ENCODE measurements around the gene MRPS22. TPM values are rescaled to one million over a fixed set of nuclear protein-coding genes. Genes with fewer than 3 reads are reported as not detected.
A peak's percentile ranks its signal among the peaks of the same experiment; 100 is the strongest.

The MRPS22 gene
- total and polyA plus RNA-seq, 9 of the 15 experiments (the other 6 are each of a cell fraction or from before 2014, with no cell fraction given) = 148 to 397 (median 229) TPM

- TF ChIP-seq JUND (IDR thresholded peaks at IDR 0.05; ENCODE audit: borderline replicate concordance, low read depth, low read length) = peak; percentile 100
- TF ChIP-seq JUND (tag; IDR thresholded peaks at IDR 0.05; ENCODE audit: borderline replicate concordance, low read depth, low read length) = peak; percentile 99; the same call in 2 of the 3 replicates
- TF ChIP-seq, protein P1, sequence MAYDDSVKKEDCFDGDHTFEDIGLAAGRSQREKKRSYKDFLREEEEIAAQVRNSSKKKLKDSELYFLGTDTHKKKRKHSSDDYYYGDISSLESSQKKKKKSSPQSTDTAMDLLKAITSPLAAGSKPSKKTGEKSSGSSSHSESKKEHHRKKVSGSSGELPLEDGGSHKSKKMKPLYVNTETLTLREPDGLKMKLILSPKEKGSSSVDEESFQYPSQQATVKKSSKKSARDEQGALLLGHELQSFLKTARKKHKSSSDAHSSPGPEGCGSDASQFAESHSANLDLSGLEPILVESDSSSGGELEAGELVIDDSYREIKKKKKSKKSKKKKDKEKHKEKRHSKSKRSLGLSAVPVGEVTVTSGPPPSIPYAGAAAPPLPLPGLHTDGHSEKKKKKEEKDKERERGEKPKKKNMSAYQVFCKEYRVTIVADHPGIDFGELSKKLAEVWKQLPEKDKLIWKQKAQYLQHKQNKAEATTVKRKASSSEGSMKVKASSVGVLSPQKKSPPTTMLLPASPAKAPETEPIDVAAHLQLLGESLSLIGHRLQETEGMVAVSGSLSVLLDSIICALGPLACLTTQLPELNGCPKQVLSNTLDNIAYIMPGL (CRISPR knock-in tag; IDR thresholded peaks at IDR 0.05) = no peak
- no peak for TF ChIP-seq TFAM (CRISPR knock-in tag; conservative IDR thresholded peaks at IDR 0.05)
- TF ChIP-seq, protein P2, sequence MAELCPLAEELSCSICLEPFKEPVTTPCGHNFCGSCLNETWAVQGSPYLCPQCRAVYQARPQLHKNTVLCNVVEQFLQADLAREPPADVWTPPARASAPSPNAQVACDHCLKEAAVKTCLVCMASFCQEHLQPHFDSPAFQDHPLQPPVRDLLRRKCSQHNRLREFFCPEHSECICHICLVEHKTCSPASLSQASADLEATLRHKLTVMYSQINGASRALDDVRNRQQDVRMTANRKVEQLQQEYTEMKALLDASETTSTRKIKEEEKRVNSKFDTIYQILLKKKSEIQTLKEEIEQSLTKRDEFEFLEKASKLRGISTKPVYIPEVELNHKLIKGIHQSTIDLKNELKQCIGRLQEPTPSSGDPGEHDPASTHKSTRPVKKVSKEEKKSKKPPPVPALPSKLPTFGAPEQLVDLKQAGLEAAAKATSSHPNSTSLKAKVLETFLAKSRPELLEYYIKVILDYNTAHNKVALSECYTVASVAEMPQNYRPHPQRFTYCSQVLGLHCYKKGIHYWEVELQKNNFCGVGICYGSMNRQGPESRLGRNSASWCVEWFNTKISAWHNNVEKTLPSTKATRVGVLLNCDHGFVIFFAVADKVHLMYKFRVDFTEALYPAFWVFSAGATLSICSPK (IDR thresholded peaks at IDR 0.05; ENCODE audit: borderline replicate concordance) = no peak
- peak; percentile 79; the same call in 1 of the 2 replicates for TF ChIP-seq ZNF263 (CRISPR knock-in tag; IDR thresholded peaks at IDR 0.05; ENCODE audit: borderline replicate concordance)
- TF ChIP-seq BRCA1 (IDR thresholded peaks at IDR 0.05) = no peak
- no peak for TF ChIP-seq BRCA1 (CRISPR knock-in tag; IDR thresholded peaks at IDR 0.05)
- TF ChIP-seq HNRNPL (IDR thresholded peaks at IDR 0.05; ENCODE audit: low read depth, low read length) = no peak
- TF ChIP-seq EP300 (IDR thresholded peaks at IDR 0.05; ENCODE audit: low read length) = peak; percentile 98
- no peak for TF ChIP-seq E2F1 (CRISPR knock-in tag; IDR thresholded peaks at IDR 0.05)
- no peak for TF ChIP-seq KAT8 (IDR thresholded peaks at IDR 0.05; ENCODE audit: low read depth)
- no peak for TF ChIP-seq ZNF282 (CRISPR knock-in tag; IDR thresholded peaks at IDR 0.05)
- no peak for TF ChIP-seq CBX2 (IDR thresholded peaks at IDR 0.05; ENCODE audit: insufficient read depth, low read length, poor library complexity, severe bottlenecking)
- TF ChIP-seq GATA2 (CRISPR knock-in tag; IDR thresholded peaks at IDR 0.05) = peak; percentile 99
- TF ChIP-seq YY1 (IDR thresholded peaks at IDR 0.05; ENCODE audit: borderline replicate concordance in 1 of 3, control insufficient read depth in 1 of 3, extremely low read depth in 1 of 3, insufficient read depth in 3 of 3, insufficient read length in 1 of 3, insufficient replicate concordance in 2 of 3, low read depth in 1 of 3, low read length in 2 of 3) = peak in 1 of 3 experiments; percentile 37
- TF ChIP-seq NFIX (CRISPR knock-in tag; IDR thresholded peaks at IDR 0.05; ENCODE audit: low read depth) = no peak
- TF ChIP-seq SAFB (IDR thresholded peaks at IDR 0.05; ENCODE audit: borderline replicate concordance, low read depth, low read length) = no peak
- TF ChIP-seq USF1 (CRISPR knock-in tag; IDR thresholded peaks at IDR 0.05) = no peak
- no peak for TF ChIP-seq SIN3B (IDR thresholded peaks at IDR 0.05; ENCODE audit: low read depth)
- peak; percentile 82; the same call in 1 of the 2 replicates for TF ChIP-seq ZBED1 (IDR thresholded peaks at IDR 0.05)
- no peak for TF ChIP-seq GABPB2 (CRISPR knock-in tag; conservative IDR thresholded peaks at IDR 0.05)
Measured at GRCh38 chr3:139299261-139300132, 44.3 kb upstream of the MRPS22 start (continued).
